Skin of body (tissue), 2 donors: Measurements from ENCODE around the gene AMHR2. TPM values are rescaled to one million over a fixed set of nuclear protein-coding genes. Genes with fewer than 3 reads are reported as not detected.

ENCODE experiments used
- DNase-seq: peaks from one replicate; lab custom pipeline; 2025; lab: John Stamatoyannopoulos, UW
- total RNA-seq: library from RNA; depleted of rRNA; stranded (reverse); fragments of >200 nt; gene quantifications from one replicate; pipeline ENCODE4 v1.2.3, GENCODE V29; 2014

The AMHR2 gene
- total RNA-seq, 1 donor from 2014 or later: not detected

DNA sequence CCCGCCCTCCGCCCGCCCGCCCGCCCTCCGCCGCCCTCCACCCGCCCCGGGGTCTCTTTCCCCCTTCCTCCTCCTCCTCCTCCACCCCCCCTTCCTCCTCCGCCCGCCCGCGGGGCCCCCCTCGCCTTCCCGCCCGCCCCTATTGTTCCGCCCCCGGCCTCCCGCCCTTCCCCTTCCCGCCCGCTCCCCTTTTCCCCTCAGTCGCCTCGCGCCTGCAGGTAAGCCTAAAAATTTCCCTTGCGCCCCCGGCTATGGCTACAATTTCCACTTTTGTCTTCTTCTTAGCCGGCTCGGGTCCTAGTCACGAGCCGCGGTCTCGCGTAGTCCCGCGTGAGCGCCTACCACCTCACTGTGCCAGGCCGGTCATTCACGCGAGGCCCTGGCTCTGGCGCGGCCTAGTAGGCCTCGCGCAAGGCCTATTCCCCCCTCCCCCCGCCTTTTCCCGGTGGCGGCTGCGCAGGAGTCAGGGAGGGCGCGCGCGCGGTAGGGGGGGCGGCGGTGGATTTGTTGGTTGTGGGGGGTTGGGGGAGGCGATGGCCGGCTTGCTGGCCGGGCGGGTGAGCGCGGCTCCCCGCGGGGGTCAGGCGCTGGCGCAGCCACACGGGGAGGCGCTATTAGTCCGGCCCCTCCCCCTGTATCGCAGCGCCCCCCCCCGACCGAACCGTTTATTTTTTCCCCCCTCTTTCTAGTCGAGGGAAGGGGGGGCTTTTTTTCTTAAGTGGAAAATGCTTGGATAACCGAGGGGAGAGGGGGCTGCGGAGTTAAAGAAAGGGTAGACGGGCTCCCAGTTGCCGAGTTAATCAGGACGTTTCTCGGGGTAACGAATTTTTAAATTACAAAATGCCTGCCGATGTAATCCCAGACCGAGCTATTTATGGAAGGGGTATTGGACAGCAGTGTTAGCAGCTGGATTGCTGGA is 28.8 kb downstream of the AMHR2 start:
- peak; percentile 70 for DNase-seq

DNA sequence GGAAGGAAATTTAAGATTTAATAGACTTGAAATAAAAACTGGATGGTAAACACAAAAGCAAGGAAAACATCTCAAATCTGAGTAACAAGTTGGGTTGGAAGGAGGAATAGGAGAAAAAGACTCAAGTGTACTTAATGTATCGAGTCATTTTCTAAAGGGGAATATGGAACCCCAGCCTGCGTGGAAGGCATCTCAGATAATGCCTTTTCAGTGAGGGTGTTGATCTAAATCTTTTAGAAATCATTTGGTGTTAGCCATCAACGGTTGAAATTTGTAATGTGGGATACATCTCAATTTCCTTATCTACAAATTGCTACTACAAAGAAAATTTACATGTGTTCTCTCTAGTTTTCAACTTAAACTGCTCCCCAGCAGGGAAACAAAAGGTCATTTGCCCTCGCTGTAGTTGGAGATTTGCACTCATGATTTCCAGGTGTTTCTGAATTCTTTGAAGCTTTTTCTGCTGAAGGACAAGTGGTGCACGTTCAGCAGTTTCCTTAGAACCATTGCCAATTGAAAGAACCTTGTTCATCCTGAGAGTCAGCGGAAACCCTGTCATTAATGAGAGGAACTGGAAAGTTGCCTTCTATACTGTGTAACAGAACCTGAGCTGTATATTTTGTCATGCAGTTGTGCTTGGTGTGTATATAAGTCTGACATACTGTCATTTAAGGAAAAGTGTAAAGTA is 30.4 kb downstream of the AMHR2 start:
- DNase-seq: no peak

DNA sequence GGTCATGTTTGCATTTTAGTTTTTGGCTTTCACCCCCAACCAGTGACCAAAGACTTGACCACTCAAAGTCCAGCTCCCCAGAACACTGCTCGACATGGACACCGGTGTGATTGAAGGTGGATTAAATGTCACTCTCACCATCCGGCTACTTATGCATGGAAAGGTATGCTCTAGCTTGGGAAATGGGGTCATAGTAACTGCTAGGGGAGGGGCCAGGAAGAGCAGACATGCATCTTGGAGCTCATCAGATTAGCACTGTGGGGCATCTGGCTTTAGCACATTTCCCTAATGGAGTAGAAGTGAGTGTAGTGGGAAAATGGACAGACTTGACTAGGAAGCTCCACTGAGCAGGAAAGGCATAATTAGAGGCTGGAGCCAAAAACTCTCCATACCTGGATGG is 31.1 kb downstream of the AMHR2 start:
- DNase-seq: no peak

DNA sequence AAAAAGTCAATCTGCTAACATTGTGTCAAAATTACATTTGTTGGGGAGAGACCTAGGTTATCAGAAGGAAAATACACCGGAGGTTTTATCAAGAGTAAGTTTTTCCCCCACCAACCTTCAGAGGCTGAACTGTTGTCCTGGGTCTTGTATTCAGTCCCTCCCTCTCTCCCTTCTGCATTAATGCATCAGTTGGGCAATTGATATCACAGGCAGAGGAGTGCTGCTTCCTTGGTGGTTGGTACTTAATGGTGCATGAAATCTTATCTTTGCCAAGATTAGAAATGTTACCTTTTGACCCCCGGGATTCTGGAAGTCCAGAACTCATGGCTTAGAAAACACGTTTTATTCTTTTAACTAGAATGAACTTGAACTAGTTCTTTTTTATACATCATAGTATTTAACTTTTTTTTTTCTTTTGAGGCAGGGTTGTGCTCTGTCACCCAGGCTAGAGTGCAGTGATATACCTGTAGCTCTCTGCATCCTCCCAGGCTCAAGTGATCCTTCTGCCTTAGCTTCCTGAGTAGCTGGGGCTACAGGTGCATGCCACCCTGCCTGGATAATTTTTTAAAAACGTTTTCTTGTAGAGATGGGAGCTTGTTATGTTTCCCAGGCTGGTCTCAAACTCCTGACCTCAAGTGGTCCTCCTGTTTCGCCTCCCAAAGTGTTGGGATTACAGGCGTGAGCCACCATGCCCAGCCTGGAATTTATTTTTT is 33.2 kb downstream of the AMHR2 start:
- no peak for DNase-seq

DNA sequence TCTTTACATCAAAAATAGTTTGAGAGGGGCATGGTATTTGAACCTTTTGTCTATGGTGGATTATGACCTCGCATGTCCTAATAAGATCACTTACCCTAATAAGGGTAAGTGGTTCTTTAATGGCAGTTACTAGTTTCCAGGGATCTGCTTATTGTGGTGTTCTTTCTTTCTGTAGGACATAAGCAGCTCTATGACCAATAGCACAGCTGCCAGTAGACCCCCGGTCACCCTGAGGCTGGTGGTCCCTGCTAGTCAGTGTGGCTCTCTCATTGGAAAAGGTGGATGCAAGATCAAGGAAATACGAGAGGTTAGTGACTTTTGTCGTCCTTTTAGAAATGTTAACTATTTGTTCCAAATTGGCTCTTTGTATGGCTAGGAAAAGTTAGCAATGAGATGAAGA is 35.4 kb downstream of the AMHR2 start:
- DNase-seq: no peak

- no peak for DNase-seq
Observed at GRCh38 chr12:53461059-53461458, 37.4 kb downstream of the AMHR2 start.

GRCh38 chr12:53461591-53461990 is 37.9 kb downstream of the AMHR2 start:
- no peak for DNase-seq

GRCh38 chr12:53462935-53463334 is 39.3 kb downstream of the AMHR2 start:
- no peak for DNase-seq

- no peak for DNase-seq
Observed at GRCh38 chr12:53463802-53464560, 40.3 kb downstream of the AMHR2 start.

DNA sequence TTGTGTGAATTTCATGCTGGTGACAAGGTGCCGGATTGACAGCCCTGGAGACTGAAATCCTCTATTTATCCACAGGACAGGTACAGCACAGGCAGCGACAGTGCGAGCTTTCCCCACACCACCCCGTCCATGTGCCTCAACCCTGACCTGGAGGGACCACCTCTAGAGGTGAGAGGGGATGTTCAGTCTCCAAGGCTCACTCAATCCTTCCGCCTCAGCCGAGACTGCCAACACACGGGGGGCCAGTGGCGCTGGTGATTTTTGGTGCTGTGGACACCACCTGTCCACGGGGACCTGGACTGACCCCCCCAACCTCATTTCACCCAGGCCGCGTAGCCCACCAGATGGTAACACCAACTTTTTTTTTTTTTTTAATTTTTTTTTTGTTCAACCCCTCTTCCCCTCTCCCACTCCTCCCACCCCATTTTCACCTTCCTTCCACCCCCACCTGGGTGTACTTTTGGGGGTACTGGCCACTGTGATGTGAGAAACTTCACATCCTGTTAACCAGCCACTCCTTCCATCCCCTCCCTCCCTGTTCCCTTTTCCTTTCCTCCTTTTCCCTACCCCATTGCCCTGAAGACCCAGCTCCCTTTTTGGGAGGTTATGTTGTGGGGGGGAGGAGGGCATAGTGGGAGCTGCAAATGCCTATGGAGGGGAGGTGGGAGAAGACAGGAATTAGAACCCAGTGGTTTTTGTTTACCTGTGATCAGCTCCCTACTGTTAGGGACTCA is 41.2 kb downstream of the AMHR2 start:
- DNase-seq: no peak

GRCh38 chr12:53465679-53466078 is 42.0 kb downstream of the AMHR2 start:
- no peak for DNase-seq

DNA sequence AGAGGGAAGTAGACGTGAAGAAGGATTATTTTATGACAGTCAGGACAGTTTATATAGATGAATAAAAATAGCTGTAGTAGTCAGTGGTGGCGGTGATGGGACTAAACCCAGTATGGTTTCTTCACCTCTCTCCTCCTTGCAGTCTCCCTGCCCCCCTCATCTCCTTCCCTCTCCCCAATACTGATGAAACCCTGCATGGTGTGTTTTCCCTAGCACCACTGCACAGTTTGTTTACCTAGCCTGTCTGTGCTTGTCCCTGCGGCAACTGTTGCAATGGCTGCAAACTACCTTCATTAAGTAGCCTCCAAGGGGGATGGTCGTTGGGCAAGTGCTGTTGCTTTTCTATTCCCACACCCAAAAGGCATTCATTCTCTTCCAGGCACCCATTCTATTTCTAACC is 43.0 kb downstream of the AMHR2 start:
- no peak for DNase-seq

- DNase-seq: no peak
Observed at GRCh38 chr12:53467082-53467481, 43.4 kb downstream of the AMHR2 start.

DNA sequence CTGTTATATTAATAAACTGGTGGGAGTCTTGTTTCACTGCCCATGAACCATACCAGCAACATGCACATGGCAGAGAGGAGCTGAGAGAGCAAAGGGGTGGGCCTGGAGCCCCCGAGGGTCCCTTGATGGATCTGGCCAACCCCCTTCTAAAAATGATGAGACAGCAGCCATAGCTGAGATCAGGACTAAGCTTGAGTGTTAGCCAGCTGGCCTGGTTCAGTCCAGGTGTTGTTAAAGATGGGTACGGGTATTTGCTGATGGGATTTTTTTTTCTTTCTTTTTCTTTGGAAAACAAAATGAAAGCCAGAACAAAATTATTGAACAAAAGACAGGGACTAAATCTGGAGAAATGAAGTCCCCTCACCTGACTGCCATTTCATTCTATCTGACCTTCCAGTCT is 44.2 kb downstream of the AMHR2 start:
- DNase-seq: no peak

GRCh38 chr12:53468282-53468681 is 44.6 kb downstream of the AMHR2 start:
- DNase-seq: no peak

- no peak for DNase-seq
Observed at GRCh38 chr12:53472056-53472582, 48.5 kb downstream of the AMHR2 start.

DNA sequence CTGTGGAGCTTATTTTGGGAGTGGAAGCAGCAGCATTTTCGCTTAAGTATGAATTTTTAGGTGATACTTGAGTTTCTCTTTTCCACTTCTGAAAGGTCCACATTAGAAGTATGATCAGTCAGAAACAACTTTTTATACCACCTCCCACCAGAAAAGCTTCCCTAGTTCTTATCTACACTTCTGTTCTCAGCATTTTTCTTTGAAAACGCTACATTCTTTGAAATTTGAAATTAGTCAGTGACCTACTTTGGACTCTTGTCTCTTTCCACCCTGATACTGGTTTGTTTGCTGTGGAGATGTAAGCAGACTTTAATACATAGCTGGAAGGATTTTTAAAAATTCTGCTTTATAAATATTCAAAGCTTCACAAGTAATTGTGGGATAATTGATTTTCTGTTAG is 50.4 kb downstream of the AMHR2 start:
- no peak for DNase-seq

DNA sequence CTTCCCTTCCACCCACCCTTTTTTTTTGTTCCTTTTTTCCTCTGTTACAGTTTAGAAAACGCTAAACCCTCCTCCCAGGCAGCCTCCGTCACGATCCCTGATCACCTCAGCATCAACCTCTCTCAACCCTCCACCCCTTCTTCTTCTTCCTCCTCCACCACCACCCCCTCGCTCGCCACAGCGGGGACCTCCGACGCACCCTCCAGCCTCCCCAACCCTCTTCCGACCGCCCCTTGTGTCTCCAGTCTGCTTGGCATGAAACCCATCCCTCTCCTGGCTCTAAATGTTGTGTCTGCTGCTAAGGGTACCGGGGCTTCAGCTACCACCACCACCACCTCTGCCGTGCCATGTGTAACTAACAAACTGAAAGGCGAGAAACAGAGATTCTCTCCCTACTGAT is 51.2 kb downstream of the AMHR2 start:
- DNase-seq: no peak

GRCh38 chr12:53476769-53477209 is 53.1 kb downstream of the AMHR2 start:
- DNase-seq: no peak

- no peak for DNase-seq
Observed at GRCh38 chr12:53478865-53479264, 55.2 kb downstream of the AMHR2 start.
